Keratinocyte (primary cell): ENCODE results near the gene USP12.

ENCODE experiments used
- CTCF ChIP-seq, 3 experiments: IDR thresholded peaks in 1 of 3; conservative IDR thresholded peaks in 1 of 3; optimal IDR thresholded peaks in 1 of 3; 2 replicates in 2 of 3; 3 replicates in 1 of 3; pipeline versions ENCODE3 to v1.5.1; 2011; ENCODE audit warnings: low read length in 3 of 3, mild to moderate bottlenecking in 3 of 3, moderate library complexity in 2 of 3, control low read depth in 1 of 3, inconsistent platforms in 1 of 3; ENCODE audit not compliant: insufficient read depth in 2 of 3; ENCODE audit errors: extremely low read depth in 1 of 3
- EZH2 ChIP-seq: IDR thresholded peaks from one replicate; pipeline ENCODE4 v1.6.1; 2012; ENCODE audit warnings: inconsistent platforms, mild to moderate bottlenecking, low read length, moderate library complexity

- no peak for TF ChIP-seq EZH2
- no peak for TF ChIP-seq CTCF (optimal IDR thresholded peaks at IDR 0.05 in 1 of 3, IDR thresholded peaks at IDR 0.05 in 1 of 3, conservative IDR thresholded peaks at IDR 0.05 in 1 of 3; ENCODE audit: extremely low read depth in 1 of 3, insufficient read depth in 2 of 3, low read length in 3 of 3)
These were observed 44.8 kb downstream of the USP12 start for GRCh38 chr13:27126859-27127258.
